PC-3 (cell line): ENCODE data around the gene MLPH.

Experiments used
- CTCF ChIP-seq: fragments of 300-600 bp; sonication (generic); conservative IDR thresholded peaks from 2 replicates; pipeline ENCODE4 v1.5.1; 2017; ENCODE audit warnings: antibody characterized with exemption, low read depth, mild to moderate bottlenecking, low read length
- EZH2 ChIP-seq: fragments of 300-600 bp; sonication (generic); IDR thresholded peaks from one replicate; pipeline ENCODE4 v1.6.1; 2017; ENCODE audit warnings: antibody characterized with exemption, mild to moderate bottlenecking, low read length; ENCODE audit not compliant: unreplicated experiment

DNA sequence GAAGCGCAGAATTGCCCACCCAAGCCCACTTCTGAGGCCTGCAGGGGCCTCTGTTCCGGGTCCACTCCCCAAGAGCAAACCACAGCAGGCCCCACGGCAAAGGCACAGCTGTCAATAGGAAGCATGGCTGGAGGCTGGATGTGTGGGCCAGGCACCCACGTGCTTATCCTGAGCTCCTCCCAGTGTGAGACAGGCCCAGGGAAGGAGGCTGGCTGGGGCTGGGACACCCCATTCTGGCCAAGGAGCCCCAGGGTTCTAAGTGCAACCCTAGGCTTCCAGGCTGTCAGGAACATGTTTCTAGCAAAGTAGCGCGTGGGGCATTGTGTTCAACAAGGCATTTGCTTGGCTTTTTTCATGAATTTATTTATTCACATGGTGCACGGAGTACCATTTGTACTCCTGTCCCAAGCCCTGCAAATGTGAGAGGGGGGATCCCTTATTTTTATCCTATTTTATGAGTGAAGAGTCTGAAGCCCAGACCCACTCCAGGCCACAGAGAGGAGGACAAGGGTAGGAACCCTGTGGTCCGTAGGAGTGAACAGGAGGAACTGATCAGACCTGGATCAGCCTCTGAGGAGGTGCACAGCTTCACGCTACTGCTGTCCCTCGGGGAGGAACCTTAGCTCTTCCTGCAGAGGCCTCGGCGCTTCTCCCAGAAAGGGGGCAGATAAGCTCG, 109.6 kb downstream of the MLPH start:
- no peak for TF ChIP-seq CTCF
- TF ChIP-seq EZH2, result no peak
